Neural cell (in vitro differentiated cells): ENCODE measurements around the gene DCTN1. TPM values are rescaled to one million over a fixed set of nuclear protein-coding genes. Genes with fewer than 3 reads are reported as not detected.

Source experiments
- H2AFZ ChIP-seq: fragments of 200-600, 300-800 bp; sonication (generic), shearing (Covaris generic); 2 replicates; pipeline ENCODE4 v1.6.0; 2014; ENCODE audit warnings: low read depth, mild to moderate bottlenecking, antibody characterized with exemption, low read length, moderate library complexity
- H3F3A ChIP-seq: fragments of 200-600 bp; shearing (Covaris generic); 2 replicates; pipeline ENCODE4 v1.6.1; 2016; ENCODE audit warnings: mild to moderate bottlenecking, moderate library complexity, mixed read lengths, antibody characterized with exemption, low read length; ENCODE audit not compliant: insufficient read depth, poor library complexity, severe bottlenecking
- H3K27ac ChIP-seq: fragments of 200-600, 300-800 bp; sonication (generic), shearing (Covaris generic); 2 replicates; pipeline ENCODE4 v1.5.1; 2014; ENCODE audit warnings: mild to moderate bottlenecking, low read length, moderate library complexity
- H3K27me3 ChIP-seq: fragments of 300-800, 200-600 bp; sonication (generic), shearing (Covaris generic); 2 replicates; pipeline ENCODE4 v1.6.0; 2014; ENCODE audit warnings: mild to moderate bottlenecking, low read depth, low read length, moderate library complexity; ENCODE audit not compliant: insufficient read depth
- H3K36me3 ChIP-seq: fragments of 300-800, 200-600 bp; sonication (generic), shearing (Covaris generic); 2 replicates; pipeline ENCODE4 v1.5.1; 2014; ENCODE audit warnings: mild to moderate bottlenecking, antibody characterized with exemption, low read length, moderate library complexity; ENCODE audit not compliant: insufficient read depth
- H3K4me2 ChIP-seq: fragments of 300-800, 200-600 bp; sonication (generic), shearing (Covaris generic); 2 replicates; pipeline ENCODE4 v1.6.0; 2014; ENCODE audit warnings: mild to moderate bottlenecking, low read length
- H3K4me3 ChIP-seq: fragments of 300-800, 200-600 bp; sonication (generic), shearing (Covaris generic); 2 replicates; pipeline ENCODE4 v1.5.1; 2014; ENCODE audit warnings: mild to moderate bottlenecking, low read length, moderate library complexity
- H3K79me2 ChIP-seq: fragments of 200-600 bp; shearing (Covaris generic); replicated peaks from 2 replicates; pipeline ENCODE4 v1.6.0; 2014; ENCODE audit warnings: mild to moderate bottlenecking, low read length, moderate library complexity; ENCODE audit not compliant: insufficient read depth
- H3K9ac ChIP-seq: fragments of 300-800, 200-600 bp; sonication (generic), shearing (Covaris generic); 2 replicates; pipeline ENCODE4 v1.6.1; 2016; ENCODE audit warnings: mild to moderate bottlenecking, low read length, mixed read lengths
- H3K9me2 ChIP-seq: fragments of 200-600 bp; shearing (Covaris generic); 2 replicates; pipeline ENCODE4 v1.6.1; 2016; ENCODE audit warnings: mild to moderate bottlenecking, low read length, mixed read lengths; ENCODE audit not compliant: insufficient read depth
- H3K9me3 ChIP-seq: fragments of 200-600, 300-800 bp; sonication (generic), shearing (Covaris generic); 2 replicates; pipeline ENCODE4 v1.6.1; 2016; ENCODE audit warnings: mild to moderate bottlenecking, mixed run types, low read length, moderate library complexity, mixed read lengths
- H4K20me1 ChIP-seq: fragments of 200-600 bp; shearing (Covaris generic); 2 replicates; pipeline ENCODE4 v1.6.1; 2016; ENCODE audit warnings: mild to moderate bottlenecking, mixed run types; ENCODE audit not compliant: insufficient read depth
- EP300 ChIP-seq: fragments of 450-650 bp; conservative IDR thresholded peaks from 2 replicates; pipeline ENCODE4 v1.6.1; 2014; ENCODE audit warnings: antibody characterized with exemption, mild to moderate bottlenecking, moderate library complexity; ENCODE audit not compliant: poor library complexity, severe bottlenecking
- EZH2 ChIP-seq: fragments of 200-600, 300-800 bp; shearing (Covaris generic), sonication (generic); IDR thresholded peaks from 2 replicates; pipeline ENCODE4 v1.6.1; 2014; ENCODE audit warnings: antibody characterized with exemption, low read length, borderline replicate concordance, mild to moderate bottlenecking; ENCODE audit not compliant: insufficient read depth, poor library complexity, severe bottlenecking
- MXI1 ChIP-seq: fragments of 450-650 bp; conservative IDR thresholded peaks from 2 replicates; pipeline ENCODE4 v1.6.1; 2014; ENCODE audit warnings: antibody characterized with exemption, mild to moderate bottlenecking; ENCODE audit not compliant: poor library complexity, severe bottlenecking
- POLR2AphosphoS5 ChIP-seq: IDR thresholded peaks from 2 replicates; pipeline ENCODE4 v1.6.1; 2012
- RAD21 ChIP-seq: fragments of 450-650 bp; conservative IDR thresholded peaks from 2 replicates; pipeline ENCODE4 v1.6.1; 2014; ENCODE audit warnings: antibody characterized with exemption, mild to moderate bottlenecking, moderate library complexity
- SMC3 ChIP-seq: fragments of 450-650 bp; conservative IDR thresholded peaks from 2 replicates; pipeline ENCODE4 v1.6.1; 2014; ENCODE audit warnings: antibody characterized with exemption, mild to moderate bottlenecking, moderate library complexity; ENCODE audit not compliant: poor library complexity
- TAF1 ChIP-seq: IDR thresholded peaks from 2 replicates; pipeline ENCODE4 v1.6.1; 2012; ENCODE audit warnings: low read depth
- polyA plus RNA-seq: library from polyadenylated mRNA; depleted of rRNA; stranded (reverse); fragments of >200 nt; gene quantifications from 2 replicates; pipeline ENCODE4 v1.2.3, GENCODE V29; 2014
- TF ChIP-seq, protein P1 (sequence below): IDR thresholded peaks from 2 replicates; pipeline ENCODE4 v1.6.1; 2012; ENCODE audit warnings: borderline replicate concordance
- TF ChIP-seq, protein P2 (sequence below): fragments of 450-650 bp; IDR thresholded peaks from 2 replicates; pipeline ENCODE4 v1.5.1; 2014; ENCODE audit warnings: antibody characterized with exemption, mild to moderate bottlenecking, moderate library complexity; ENCODE audit not compliant: poor library complexity, severe bottlenecking

DCTN1 gene
- polyA plus RNA-seq, 1 donor from 2014 or later, result 160 TPM

DNA sequence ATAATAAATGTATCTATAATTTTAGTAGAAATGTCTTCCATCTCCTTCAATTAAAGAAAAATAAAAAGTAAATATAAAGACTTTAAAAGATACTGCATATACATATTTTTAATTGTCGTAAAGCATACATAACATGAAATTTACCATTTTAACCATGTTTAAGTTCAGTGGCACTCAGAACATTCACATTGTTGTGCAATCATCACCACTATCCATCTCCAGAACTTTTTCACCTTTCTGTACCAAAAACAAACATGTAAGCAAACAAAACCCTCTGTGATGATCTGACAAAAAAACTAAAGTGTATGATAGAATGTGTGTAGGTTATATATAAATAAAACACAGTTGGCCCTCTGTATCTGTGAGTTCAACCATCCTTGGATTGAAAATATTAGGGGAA lies 13.4 kb upstream of the DCTN1 start:
- Histone ChIP-seq H3K9me2 (no peaks in the 10 kb centered on the region), H2AFZ (no peak overlapping the region), H3K9ac (no peak overlapping the region), H3K4me3 (no peak overlapping the region), H3K9me3 (no peaks in the 10 kb centered on the region), H4K20me1 (no peaks in the 10 kb centered on the region), H3K36me3 (no peaks in the 10 kb centered on the region), H3K79me2 (peaks cover 30% of the 10 kb centered on the region), H3K27me3 (no peaks in the 10 kb centered on the region), H3K27ac (no peak overlapping the region), H3K4me2 (no peak overlapping the region), H3F3A (no peaks in the 10 kb centered on the region)
- TF ChIP-seq EP300, result no peak
- no peak for TF ChIP-seq MXI1
- TF ChIP-seq, protein P1, sequence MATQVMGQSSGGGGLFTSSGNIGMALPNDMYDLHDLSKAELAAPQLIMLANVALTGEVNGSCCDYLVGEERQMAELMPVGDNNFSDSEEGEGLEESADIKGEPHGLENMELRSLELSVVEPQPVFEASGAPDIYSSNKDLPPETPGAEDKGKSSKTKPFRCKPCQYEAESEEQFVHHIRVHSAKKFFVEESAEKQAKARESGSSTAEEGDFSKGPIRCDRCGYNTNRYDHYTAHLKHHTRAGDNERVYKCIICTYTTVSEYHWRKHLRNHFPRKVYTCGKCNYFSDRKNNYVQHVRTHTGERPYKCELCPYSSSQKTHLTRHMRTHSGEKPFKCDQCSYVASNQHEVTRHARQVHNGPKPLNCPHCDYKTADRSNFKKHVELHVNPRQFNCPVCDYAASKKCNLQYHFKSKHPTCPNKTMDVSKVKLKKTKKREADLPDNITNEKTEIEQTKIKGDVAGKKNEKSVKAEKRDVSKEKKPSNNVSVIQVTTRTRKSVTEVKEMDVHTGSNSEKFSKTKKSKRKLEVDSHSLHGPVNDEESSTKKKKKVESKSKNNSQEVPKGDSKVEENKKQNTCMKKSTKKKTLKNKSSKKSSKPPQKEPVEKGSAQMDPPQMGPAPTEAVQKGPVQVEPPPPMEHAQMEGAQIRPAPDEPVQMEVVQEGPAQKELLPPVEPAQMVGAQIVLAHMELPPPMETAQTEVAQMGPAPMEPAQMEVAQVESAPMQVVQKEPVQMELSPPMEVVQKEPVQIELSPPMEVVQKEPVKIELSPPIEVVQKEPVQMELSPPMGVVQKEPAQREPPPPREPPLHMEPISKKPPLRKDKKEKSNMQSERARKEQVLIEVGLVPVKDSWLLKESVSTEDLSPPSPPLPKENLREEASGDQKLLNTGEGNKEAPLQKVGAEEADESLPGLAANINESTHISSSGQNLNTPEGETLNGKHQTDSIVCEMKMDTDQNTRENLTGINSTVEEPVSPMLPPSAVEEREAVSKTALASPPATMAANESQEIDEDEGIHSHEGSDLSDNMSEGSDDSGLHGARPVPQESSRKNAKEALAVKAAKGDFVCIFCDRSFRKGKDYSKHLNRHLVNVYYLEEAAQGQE, result no peak
- TF ChIP-seq, protein P2, sequence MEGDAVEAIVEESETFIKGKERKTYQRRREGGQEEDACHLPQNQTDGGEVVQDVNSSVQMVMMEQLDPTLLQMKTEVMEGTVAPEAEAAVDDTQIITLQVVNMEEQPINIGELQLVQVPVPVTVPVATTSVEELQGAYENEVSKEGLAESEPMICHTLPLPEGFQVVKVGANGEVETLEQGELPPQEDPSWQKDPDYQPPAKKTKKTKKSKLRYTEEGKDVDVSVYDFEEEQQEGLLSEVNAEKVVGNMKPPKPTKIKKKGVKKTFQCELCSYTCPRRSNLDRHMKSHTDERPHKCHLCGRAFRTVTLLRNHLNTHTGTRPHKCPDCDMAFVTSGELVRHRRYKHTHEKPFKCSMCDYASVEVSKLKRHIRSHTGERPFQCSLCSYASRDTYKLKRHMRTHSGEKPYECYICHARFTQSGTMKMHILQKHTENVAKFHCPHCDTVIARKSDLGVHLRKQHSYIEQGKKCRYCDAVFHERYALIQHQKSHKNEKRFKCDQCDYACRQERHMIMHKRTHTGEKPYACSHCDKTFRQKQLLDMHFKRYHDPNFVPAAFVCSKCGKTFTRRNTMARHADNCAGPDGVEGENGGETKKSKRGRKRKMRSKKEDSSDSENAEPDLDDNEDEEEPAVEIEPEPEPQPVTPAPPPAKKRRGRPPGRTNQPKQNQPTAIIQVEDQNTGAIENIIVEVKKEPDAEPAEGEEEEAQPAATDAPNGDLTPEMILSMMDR, result no peak
- TF ChIP-seq SMC3, result no peak
- no peak for TF ChIP-seq TAF1
- TF ChIP-seq POLR2AphosphoS5, result no peak
- no peak for TF ChIP-seq RAD21
- TF ChIP-seq EZH2, result no peak

DNA sequence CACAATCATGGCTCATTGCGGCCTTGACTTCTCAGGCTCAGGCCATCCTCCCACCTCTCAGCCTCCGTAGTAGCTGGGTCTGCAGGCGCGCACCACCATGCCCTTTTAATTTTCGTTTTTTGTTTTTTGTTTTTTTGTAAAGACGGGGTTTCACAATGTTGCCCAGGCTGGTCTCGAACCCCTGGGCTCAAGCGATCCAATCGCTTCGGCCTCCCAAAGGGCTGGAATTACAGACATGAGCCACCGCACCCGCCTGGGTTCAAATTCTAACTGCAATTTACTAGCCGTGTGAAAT lies 12.3 kb upstream of the DCTN1 start:
- Histone ChIP-seq H3K4me3 (peak overlapping the region; percentile 84), H3K27me3 (no peaks in the 10 kb centered on the region)

More for the DNA sequence above, 12.3 kb upstream of the DCTN1 start:
- Histone ChIP-seq H3K36me3 (no peaks in the 10 kb centered on the region), H3K27ac (no peak overlapping the region), H3K9me2 (no peaks in the 10 kb centered on the region), H3K9me3 (no peaks in the 10 kb centered on the region), H3K9ac (peak overlapping the region; percentile 78), H2AFZ (no peak overlapping the region), H4K20me1 (no peaks in the 10 kb centered on the region), H3F3A (no peaks in the 10 kb centered on the region), H3K4me2 (peak overlapping the region; percentile 11), H3K79me2 (peaks cover 41% of the 10 kb centered on the region)
- TF ChIP-seq EP300, result no peak
